B cell (primary cell): Measurements from ENCODE around the gene ASMTL. TPM values are rescaled to one million over a fixed set of nuclear protein-coding genes. Genes with fewer than 3 reads are reported as not detected.

ENCODE experiments used
- ATAC-seq: fragments of 200-7000 bp; cut with Tn5 transposase; one replicate; pipeline ENCODE4 v1.10.0; 2021; ENCODE audit warnings: low read depth, mild to moderate bottlenecking, moderate number of reproducible peaks, moderate library complexity
- CTCF ChIA-PET: fragments of 350-600 bp; sonication (Branson Sonifier 250); formaldehyde crosslinking; loops from one replicate; lab custom pipeline; 2021; ENCODE audit warnings: antibody characterized with exemption, inconsistent platforms; lab: Charles Lee
- POLR2A ChIA-PET: fragments of 350-600 bp; sonication (Branson Sonifier 250); formaldehyde crosslinking; loops from one replicate; lab custom pipeline; 2021; ENCODE audit warnings: antibody characterized with exemption; lab: Charles Lee
- DNase-seq: peaks from one replicate; pipeline ENCODE4 v3.0.0; 2013
- H2AFZ ChIP-seq: 2 replicates; pipeline ENCODE4 v1.6.1; 2012; ENCODE audit warnings: mild to moderate bottlenecking, low read depth, low read length; ENCODE audit not compliant: insufficient read depth, poor library complexity, severe bottlenecking
- H3K27ac ChIP-seq, 2 donors: 1 replicate in 1 of 2; 2 replicates in 1 of 2; pipeline ENCODE4 v1.5.1; 2012 to 2013; ENCODE audit warnings: low read length in 2 of 2, mild to moderate bottlenecking in 2 of 2, moderate library complexity in 1 of 2
- H3K27me3 ChIP-seq, 4 experiments: fragments of 200-600 bp in 1 of 4; sonication (generic) in 1 of 4; replicated peaks in 1 of 4; 1 replicate in 2 of 4; 2 replicates in 2 of 4; pipeline versions ENCODE4 v1.6.1 to v1.7.0; 2013 to 2016; ENCODE audit warnings: low read length in 3 of 4, mild to moderate bottlenecking in 2 of 4, mixed read lengths in 1 of 4, moderate library complexity in 1 of 4; ENCODE audit not compliant: insufficient read depth in 4 of 4, control insufficient read depth in 3 of 4; ENCODE audit errors: control extremely low read depth in 1 of 4
- H3K36me3 ChIP-seq, 2 experiments: replicated peaks in 1 of 2; 1 replicate in 1 of 2; 2 replicates in 1 of 2; pipeline versions ENCODE4 v1.6.1 to v1.7.1; 2013; ENCODE audit warnings: low read length in 1 of 2; ENCODE audit not compliant: insufficient read depth in 2 of 2, control insufficient read depth in 1 of 2; ENCODE audit errors: control extremely low read depth in 1 of 2, extremely low read depth in 1 of 2
- H3K4me1 ChIP-seq, 2 donors: fragments of 200-600 bp in 1 of 2; sonication (generic) in 1 of 2; 1 replicate in 1 of 2; 2 replicates in 1 of 2; pipeline versions ENCODE4 v1.5.1 to v1.6.1; 2013 to 2017; ENCODE audit warnings: low read length in 2 of 2; ENCODE audit not compliant: control insufficient read depth in 2 of 2, insufficient read depth in 2 of 2
- H3K4me2 ChIP-seq: replicated peaks from 2 replicates; pipeline ENCODE3; 2012; ENCODE audit warnings: mild to moderate bottlenecking, low read depth, low read length; ENCODE audit not compliant: poor library complexity, severe bottlenecking
- H3K4me3 ChIP-seq, 5 experiments: fragments of 200-600 bp in 1 of 5; sonication (generic) in 1 of 5; 1 replicate in 3 of 5; 2 replicates in 2 of 5; pipeline versions ENCODE4 v1.5.1 to v1.7.0; 2011 to 2016; ENCODE audit warnings: low read length in 4 of 5, mild to moderate bottlenecking in 4 of 5, low read depth in 2 of 5, control low read depth in 1 of 5, moderate library complexity in 1 of 5; ENCODE audit not compliant: insufficient read depth in 1 of 5; ENCODE audit errors: control extremely low read depth in 1 of 5, extremely low read depth in 1 of 5
- H3K79me2 ChIP-seq: fragments of 200-600 bp; sonication (generic); one replicate; pipeline ENCODE4 v1.6.0; 2016; ENCODE audit warnings: low read length; ENCODE audit not compliant: control insufficient read depth, insufficient read depth
- H3K9ac ChIP-seq: fragments of 200-600 bp; sonication (generic); 2 replicates; pipeline ENCODE4 v1.6.1; 2017; ENCODE audit warnings: mild to moderate bottlenecking, low read length, moderate library complexity
- H3K9me3 ChIP-seq, 3 donors: one replicate each; pipeline versions ENCODE4 v1.6.1 to v1.7.1; 2013; ENCODE audit warnings: low read length in 2 of 3; ENCODE audit not compliant: control insufficient read depth in 2 of 3, insufficient read depth in 1 of 3; ENCODE audit errors: control extremely low read depth in 1 of 3
- H4K20me1 ChIP-seq: 2 replicates; pipeline ENCODE4 v1.6.0; 2012; ENCODE audit warnings: mild to moderate bottlenecking, low read length; ENCODE audit not compliant: insufficient read depth, control insufficient read depth, poor library complexity, severe bottlenecking
- H3K27ac Mint-ChIP-seq: one replicate; pipeline ENCODE4 v1.8.0; 2021; ENCODE audit warnings: mixed read lengths
- H3K27me3 Mint-ChIP-seq: one replicate; pipeline ENCODE4 v1.8.0; 2021; ENCODE audit warnings: mixed read lengths
- H3K4me1 Mint-ChIP-seq: one replicate; pipeline ENCODE4 v1.8.0; 2021; ENCODE audit warnings: mixed read lengths
- H3K4me3 Mint-ChIP-seq: one replicate; pipeline ENCODE4 v1.8.0; 2021; ENCODE audit warnings: mixed read lengths
- H3K9me3 Mint-ChIP-seq: one replicate; pipeline ENCODE4 v1.8.0; 2022; ENCODE audit warnings: mixed read lengths; ENCODE audit not compliant: insufficient read depth
- EZH2 ChIP-seq: IDR thresholded peaks from 2 replicates; pipeline ENCODE4 v1.6.1; 2012; ENCODE audit warnings: borderline replicate concordance, low read depth, mild to moderate bottlenecking, moderate library complexity, low read length; ENCODE audit not compliant: insufficient read depth, poor library complexity, severe bottlenecking
- WGBS: methylation state at CpG from one replicate; pipeline ENCODE4 v1.1.5; 2013; ENCODE audit warnings: missing lambda C conversion rate; ENCODE audit not compliant: insufficient coverage; 5-methylcytosine and 5-hydroxymethylcytosine counted together
- intact Hi-C: fragments of 100-400 bp; cut with micrococcal nuclease; formaldehyde crosslinking; loops from one replicate; pipeline ENCODE4 v1.10.0; 2022
- polyA plus RNA-seq: library from polyadenylated mRNA; depleted of rRNA; stranded (reverse); fragments of >200 nt; gene quantifications from 2 replicates; pipeline ENCODE4 v1.2.3, GENCODE V29; 2012
- total RNA-seq, 2 donors: library from RNA; stranded (reverse); fragments of 120-200 nt in 1 of 2; gene quantifications; 1 replicate in 1 of 2; 2 replicates in 1 of 2; pipeline versions ENCODE4 v1.2.3 to v1.2.4, GENCODE V29; 2013 to 2022
- TF ChIP-seq, protein P1 (sequence below): fragments of 200-600 bp; IDR thresholded peaks from one replicate; pipeline ENCODE4 v1.8.0; 2022; ENCODE audit warnings: antibody characterized with exemption, mild to moderate bottlenecking

Gene ASMTL
- total and polyA plus RNA-seq, 2 donors (not counting 1 experiment from before 2014, with no cell fraction given), result 33.3 to 52.9 TPM

- no peak for TF ChIP-seq EZH2
- TF ChIP-seq, protein P1, sequence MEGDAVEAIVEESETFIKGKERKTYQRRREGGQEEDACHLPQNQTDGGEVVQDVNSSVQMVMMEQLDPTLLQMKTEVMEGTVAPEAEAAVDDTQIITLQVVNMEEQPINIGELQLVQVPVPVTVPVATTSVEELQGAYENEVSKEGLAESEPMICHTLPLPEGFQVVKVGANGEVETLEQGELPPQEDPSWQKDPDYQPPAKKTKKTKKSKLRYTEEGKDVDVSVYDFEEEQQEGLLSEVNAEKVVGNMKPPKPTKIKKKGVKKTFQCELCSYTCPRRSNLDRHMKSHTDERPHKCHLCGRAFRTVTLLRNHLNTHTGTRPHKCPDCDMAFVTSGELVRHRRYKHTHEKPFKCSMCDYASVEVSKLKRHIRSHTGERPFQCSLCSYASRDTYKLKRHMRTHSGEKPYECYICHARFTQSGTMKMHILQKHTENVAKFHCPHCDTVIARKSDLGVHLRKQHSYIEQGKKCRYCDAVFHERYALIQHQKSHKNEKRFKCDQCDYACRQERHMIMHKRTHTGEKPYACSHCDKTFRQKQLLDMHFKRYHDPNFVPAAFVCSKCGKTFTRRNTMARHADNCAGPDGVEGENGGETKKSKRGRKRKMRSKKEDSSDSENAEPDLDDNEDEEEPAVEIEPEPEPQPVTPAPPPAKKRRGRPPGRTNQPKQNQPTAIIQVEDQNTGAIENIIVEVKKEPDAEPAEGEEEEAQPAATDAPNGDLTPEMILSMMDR, result no peak
- H3K4me3 ChIP-seq, result no peak overlapping the region
- Mint-ChIP-seq H3K9me3 (no peaks in the 10 kb centered on the region), H3K27me3 (no peaks in the 10 kb centered on the region), H3K4me1 (no peaks in the 10 kb centered on the region), H3K4me3 (no peak overlapping the region), H3K27ac (no peak overlapping the region)
- no peaks in the 10 kb centered on the region for H3K4me1 ChIP-seq
- no peak overlapping the region for H3K9ac ChIP-seq
- peaks cover 0 to 7% of the 10 kb centered on the region in 2 experiments for H3K36me3 ChIP-seq
- DNase-seq (no peak), ATAC-seq (no peak)
- H4K20me1 ChIP-seq, result no peaks in the 10 kb centered on the region
- intact Hi-C loops, result no loop called here
- CTCF ChIA-PET, result no interaction called here
- WGBS, result 48% methylated on average over 7 of the region's 11 CpGs
- POLR2A ChIA-PET, result no interaction called here
- no peaks in the 10 kb centered on the region for H3K79me2 ChIP-seq
- no peak overlapping the region for H3K4me2 ChIP-seq
- no peak overlapping the region for H3K27ac ChIP-seq
- peaks cover 0 to 24% (median 0%) of the 10 kb centered on the region in 3 donors for H3K9me3 ChIP-seq
- no peak overlapping the region for H2AFZ ChIP-seq
- no peaks in the 10 kb centered on the region for H3K27me3 ChIP-seq
These were observed 97.3 kb downstream of the ASMTL start for GRCh38 chrX:1355131-1356046.
